ENCODE measurements around the gene TMEM204. TPM values are rescaled to one million over a fixed set of nuclear protein-coding genes. Genes with fewer than 3 reads are reported as not detected.

TMEM204 gene
- polyA plus RNA-seq, 1 of the 3 experiments (the other 2 are of a cell fraction) = 2.3 TPM

DNA sequence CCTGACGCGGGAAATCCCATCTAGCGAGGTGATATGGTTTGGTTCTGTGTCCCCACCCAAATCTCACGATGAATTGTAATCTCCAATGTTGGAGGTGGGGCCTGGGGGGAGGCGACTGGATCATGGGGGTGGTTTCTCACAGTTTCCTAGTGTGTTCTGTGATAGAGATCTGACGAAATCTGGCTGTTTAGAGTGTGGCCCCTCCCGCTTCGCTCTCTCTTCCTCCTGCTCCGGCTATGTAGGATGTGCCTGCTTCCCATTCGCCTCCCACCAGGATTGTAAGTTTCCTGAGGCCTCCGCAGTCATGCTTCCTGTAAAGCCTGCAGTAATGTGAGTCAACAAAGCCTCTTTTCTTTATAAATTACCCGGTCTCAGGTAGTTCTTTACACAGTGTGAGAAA, 46.8 kb downstream of the TMEM204 start:
- no peak overlapping the region for H3K27ac ChIP-seq (ENCODE audit: low read depth in 2 of 2, low read length in 1 of 2)
- peaks cover 5% of the 10 kb centered on the region for H3F3A ChIP-seq (replicated peaks; ENCODE audit: insufficient read depth)
- H3K9me3 ChIP-seq = no peaks in the 10 kb centered on the region
- H3K36me3 ChIP-seq (replicated peaks in 1 of 2; ENCODE audit: control insufficient read depth in 1 of 2, insufficient read depth in 2 of 2, low read length in 1 of 2) = peaks cover 5 to 32% of the 10 kb centered on the region in 2 experiments
- H3K79me2 ChIP-seq (ENCODE audit: insufficient read depth) = no peaks in the 10 kb centered on the region
- no peak for DNase-seq
- TF ChIP-seq FOXJ3 (CRISPR knock-in tag; IDR thresholded peaks at IDR 0.05) (no peak), EP300 (IDR thresholded peaks at IDR 0.05; ENCODE audit: borderline replicate concordance in 1 of 2, low read depth in 1 of 2, low read length in 1 of 2) (no peak), GATA2 (CRISPR knock-in tag; IDR thresholded peaks at IDR 0.05) (no peak), USF1 (IDR thresholded peaks at IDR 0.05; ENCODE audit: borderline replicate concordance, low read depth) (no peak), CTCF (IDR thresholded peaks at IDR 0.05) (no peak), GABPA (IDR thresholded peaks at IDR 0.05; ENCODE audit: low read depth) (no peak), TEAD4 (IDR thresholded peaks at IDR 0.05; ENCODE audit: borderline replicate concordance, insufficient read depth) (no peak), CHD2 (IDR thresholded peaks at IDR 0.05; ENCODE audit: low read length, partially characterized antibody) (no peak), RXRA (IDR thresholded peaks at IDR 0.05; ENCODE audit: borderline replicate concordance, low read depth) (no peak), ELF1 (IDR thresholded peaks at IDR 0.05) (no peak)
- TF ChIP-seq, protein P1, sequence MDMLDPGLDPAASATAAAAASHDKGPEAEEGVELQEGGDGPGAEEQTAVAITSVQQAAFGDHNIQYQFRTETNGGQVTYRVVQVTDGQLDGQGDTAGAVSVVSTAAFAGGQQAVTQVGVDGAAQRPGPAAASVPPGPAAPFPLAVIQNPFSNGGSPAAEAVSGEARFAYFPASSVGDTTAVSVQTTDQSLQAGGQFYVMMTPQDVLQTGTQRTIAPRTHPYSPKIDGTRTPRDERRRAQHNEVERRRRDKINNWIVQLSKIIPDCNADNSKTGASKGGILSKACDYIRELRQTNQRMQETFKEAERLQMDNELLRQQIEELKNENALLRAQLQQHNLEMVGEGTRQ (IDR thresholded peaks at IDR 0.05; ENCODE audit: borderline replicate concordance, low read depth, low read length) = no peak
- TF ChIP-seq, protein P2, sequence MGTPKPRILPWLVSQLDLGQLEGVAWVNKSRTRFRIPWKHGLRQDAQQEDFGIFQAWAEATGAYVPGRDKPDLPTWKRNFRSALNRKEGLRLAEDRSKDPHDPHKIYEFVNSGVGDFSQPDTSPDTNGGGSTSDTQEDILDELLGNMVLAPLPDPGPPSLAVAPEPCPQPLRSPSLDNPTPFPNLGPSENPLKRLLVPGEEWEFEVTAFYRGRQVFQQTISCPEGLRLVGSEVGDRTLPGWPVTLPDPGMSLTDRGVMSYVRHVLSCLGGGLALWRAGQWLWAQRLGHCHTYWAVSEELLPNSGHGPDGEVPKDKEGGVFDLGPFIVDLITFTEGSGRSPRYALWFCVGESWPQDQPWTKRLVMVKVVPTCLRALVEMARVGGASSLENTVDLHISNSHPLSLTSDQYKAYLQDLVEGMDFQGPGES (IDR thresholded peaks at IDR 0.05; ENCODE audit: low read depth, low read length) = no peak
- H3K9me2 ChIP-seq = no peaks in the 10 kb centered on the region
- no peak overlapping the region for H2AFZ ChIP-seq (ENCODE audit: low read depth)
- no peak overlapping the region for H3K4me3 ChIP-seq (ENCODE audit: low read depth in 2 of 2, low read length in 1 of 2)
- ChIA-PET POLR2A (no interaction called here), CTCF (no interaction called here)
- no peak overlapping the region for H3K9ac ChIP-seq
- no peak overlapping the region for H3K4me2 ChIP-seq
- no peaks in the 10 kb centered on the region for H3K27me3 ChIP-seq (ENCODE audit: insufficient read depth)
- H4K20me1 ChIP-seq (ENCODE audit: insufficient read depth) = no peaks in the 10 kb centered on the region
- 95% methylated on average over 12 of the region's 12 CpGs for WGBS (ENCODE audit: low lambda C conversion rate)
- no peaks in the 10 kb centered on the region for H3K4me1 ChIP-seq (ENCODE audit: control insufficient read depth in 1 of 2, insufficient read depth in 2 of 2, low read depth in 1 of 2, low read length in 1 of 2)

DNA sequence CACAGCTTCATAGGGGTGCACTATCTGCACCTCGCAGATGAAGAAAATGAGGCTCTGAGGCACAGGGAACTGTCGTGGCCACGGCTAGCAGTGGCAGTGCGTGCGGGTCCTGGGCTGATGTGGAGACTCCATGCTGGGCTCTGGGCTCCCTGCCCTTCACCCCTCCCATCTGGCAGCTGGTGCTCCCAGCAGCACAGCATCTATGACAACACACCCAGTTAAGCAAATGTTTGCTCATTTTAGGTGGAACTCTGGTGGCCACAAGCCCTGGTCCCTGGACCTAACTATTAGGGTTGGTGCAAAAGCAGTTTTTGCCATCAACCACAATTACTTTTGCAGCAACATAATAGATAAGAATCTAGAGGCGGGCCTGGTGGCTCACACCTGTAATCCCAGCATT, 47.5 kb downstream of the TMEM204 start:
- ChIA-PET POLR2A (no interaction called here), CTCF (no interaction called here)
- DNase-seq = no peak
- peaks cover 5% of the 10 kb centered on the region for H3F3A ChIP-seq (replicated peaks; ENCODE audit: insufficient read depth)
- no peaks in the 10 kb centered on the region for H3K9me3 ChIP-seq
- H3K27ac ChIP-seq (ENCODE audit: low read depth in 2 of 2, low read length in 1 of 2) = no peak overlapping the region
- no peaks in the 10 kb centered on the region for H3K4me1 ChIP-seq (ENCODE audit: control insufficient read depth in 1 of 2, insufficient read depth in 2 of 2, low read depth in 1 of 2, low read length in 1 of 2)
- peaks cover 5 to 32% of the 10 kb centered on the region in 2 experiments for H3K36me3 ChIP-seq (replicated peaks in 1 of 2; ENCODE audit: control insufficient read depth in 1 of 2, insufficient read depth in 2 of 2, low read length in 1 of 2)
- H4K20me1 ChIP-seq (ENCODE audit: insufficient read depth) = no peaks in the 10 kb centered on the region
- TF ChIP-seq RAD21 (IDR thresholded peaks at IDR 0.05; ENCODE audit: low read length) (no peak), TAF1 (IDR thresholded peaks at IDR 0.05; ENCODE audit: borderline replicate concordance, low read depth, low read length) (no peak), SIN3A (IDR thresholded peaks at IDR 0.05; ENCODE audit: borderline replicate concordance, low read depth, low read length) (no peak), GATA2 (CRISPR knock-in tag; IDR thresholded peaks at IDR 0.05) (no peak), GABPA (IDR thresholded peaks at IDR 0.05; ENCODE audit: low read depth) (no peak), EP300 (IDR thresholded peaks at IDR 0.05; ENCODE audit: borderline replicate concordance in 1 of 2, low read depth in 1 of 2, low read length in 1 of 2) (no peak), NFIC (IDR thresholded peaks at IDR 0.05; ENCODE audit: borderline replicate concordance) (no peak), RCOR1 (IDR thresholded peaks at IDR 0.05; ENCODE audit: low read length) (no peak), TEAD4 (IDR thresholded peaks at IDR 0.05; ENCODE audit: borderline replicate concordance, insufficient read depth) (no peak), CTCF (IDR thresholded peaks at IDR 0.05) (no peak), SMC3 (IDR thresholded peaks at IDR 0.05; ENCODE audit: low read depth, low read length) (no peak), NRF1 (IDR thresholded peaks at IDR 0.05; ENCODE audit: low read depth, low read length) (no peak), JUND (IDR thresholded peaks at IDR 0.05) (no peak)
- TF ChIP-seq, protein P3, sequence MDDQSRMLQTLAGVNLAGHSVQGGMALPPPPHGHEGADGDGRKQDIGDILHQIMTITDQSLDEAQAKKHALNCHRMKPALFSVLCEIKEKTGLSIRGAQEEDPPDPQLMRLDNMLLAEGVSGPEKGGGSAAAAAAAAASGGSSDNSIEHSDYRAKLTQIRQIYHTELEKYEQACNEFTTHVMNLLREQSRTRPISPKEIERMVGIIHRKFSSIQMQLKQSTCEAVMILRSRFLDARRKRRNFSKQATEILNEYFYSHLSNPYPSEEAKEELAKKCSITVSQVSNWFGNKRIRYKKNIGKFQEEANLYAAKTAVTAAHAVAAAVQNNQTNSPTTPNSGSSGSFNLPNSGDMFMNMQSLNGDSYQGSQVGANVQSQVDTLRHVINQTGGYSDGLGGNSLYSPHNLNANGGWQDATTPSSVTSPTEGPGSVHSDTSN (IDR thresholded peaks at IDR 0.05) = no peak
- no peaks in the 10 kb centered on the region for H3K9me2 ChIP-seq
- WGBS (ENCODE audit: low lambda C conversion rate) = 66% methylated on average over 2 of the region's 6 CpGs
- H3K4me3 ChIP-seq (ENCODE audit: low read depth in 2 of 2, low read length in 1 of 2) = no peak overlapping the region
- H3K27me3 ChIP-seq (ENCODE audit: insufficient read depth) = no peaks in the 10 kb centered on the region
- H3K79me2 ChIP-seq (ENCODE audit: insufficient read depth) = no peaks in the 10 kb centered on the region
- no peak overlapping the region for H3K9ac ChIP-seq
- no peak overlapping the region for H2AFZ ChIP-seq (ENCODE audit: low read depth)
- no peak overlapping the region for H3K4me2 ChIP-seq
